ENCODE results near the gene GALC. TPM values are rescaled to one million over a fixed set of nuclear protein-coding genes. Genes with fewer than 3 reads are reported as not detected.

Gene GALC
- total and polyA plus RNA-seq, 2 experiments from 2014 or later = 13.1 to 24.0 TPM

GRCh38 chr14:88012495-88012894 lies 19.5 kb upstream of the GALC start:
- 59 to 64% methylated on average over 5 of the region's 5 CpGs for WGBS, 2 experiments (ENCODE audit: low coverage in 1 of 2, low lambda C conversion rate in 2 of 2, missing lambda C conversion rate in 2 of 2)
- in situ Hi-C loops (cut with MboI) = loop anchor here (25.0 kb wide), 1 partner anchor 550 kb away; the partner anchor contains the start of genes PTPN21 and ZC3H14

GRCh38 chr14:88010331-88010730 lies 17.3 kb upstream of the GALC start:
- H2AFZ ChIP-seq = no peak overlapping the region
- no peaks in the 10 kb centered on the region for H3K9me2 ChIP-seq (ENCODE audit: insufficient read depth)
- H3F3A ChIP-seq (ENCODE audit: insufficient read depth) = no peaks in the 10 kb centered on the region
- in situ Hi-C loops (cut with MboI) = loop anchor here (25.0 kb wide), 1 partner anchor 552 kb away; the partner anchor contains the start of genes PTPN21 and ZC3H14
- H3K4me1 ChIP-seq (ENCODE audit: insufficient read depth) = peaks cover 3% of the 10 kb centered on the region; the same call in 1 of the 2 replicates
- H3K9me3 ChIP-seq (ENCODE audit: low read depth) = no peaks in the 10 kb centered on the region
- no peaks in the 10 kb centered on the region for H3K27me3 ChIP-seq (replicated peaks; ENCODE audit: insufficient read depth)
- H3K4me3 ChIP-seq = no peak overlapping the region
- H3K79me2 ChIP-seq (ENCODE audit: insufficient read depth) = no peaks in the 10 kb centered on the region
- H3K4me2 ChIP-seq (ENCODE audit: unreplicated experiment) = no peak overlapping the region
- no peaks in the 10 kb centered on the region for H4K20me1 ChIP-seq (ENCODE audit: insufficient read depth)
- H3K36me3 ChIP-seq (ENCODE audit: low read depth) = no peaks in the 10 kb centered on the region
- TF ChIP-seq EZH2 (IDR thresholded peaks at IDR 0.05; ENCODE audit: insufficient read depth, poor library complexity, severe bottlenecking) = no peak
- TF ChIP-seq EZH2phosphoT487 (IDR thresholded peaks at IDR 0.05; ENCODE audit: insufficient read depth, low read depth) = no peak
- 71 to 72% methylated on average over 2 of the region's 2 CpGs for WGBS, 2 experiments (ENCODE audit: low coverage in 1 of 2, low lambda C conversion rate in 2 of 2, missing lambda C conversion rate in 2 of 2)
- DNase-seq = no peak
- no peak overlapping the region for H3K9ac ChIP-seq
- no peak overlapping the region for H3K27ac ChIP-seq

More at GRCh38 chr14:88012495-88012894, 19.5 kb upstream of the GALC start:
- DNase-seq = no peak
- Histone ChIP-seq H3K4me2 (ENCODE audit: unreplicated experiment) (no peak overlapping the region), H3K9me3 (ENCODE audit: low read depth) (no peaks in the 10 kb centered on the region), H3F3A (ENCODE audit: insufficient read depth) (no peaks in the 10 kb centered on the region), H3K4me1 (ENCODE audit: insufficient read depth) (peaks cover 3% of the 10 kb centered on the region; the same call in 1 of the 2 replicates), H4K20me1 (ENCODE audit: insufficient read depth) (no peaks in the 10 kb centered on the region), H3K27me3 (replicated peaks; ENCODE audit: insufficient read depth) (no peaks in the 10 kb centered on the region), H2AFZ (no peak overlapping the region), H3K4me3 (no peak overlapping the region), H3K27ac (no peak overlapping the region), H3K9ac (no peak overlapping the region), H3K79me2 (ENCODE audit: insufficient read depth) (no peaks in the 10 kb centered on the region), H3K9me2 (ENCODE audit: insufficient read depth) (no peaks in the 10 kb centered on the region), H3K36me3 (ENCODE audit: low read depth) (no peaks in the 10 kb centered on the region)
- TF ChIP-seq EZH2 (IDR thresholded peaks at IDR 0.05; ENCODE audit: insufficient read depth, poor library complexity, severe bottlenecking) (no peak), EZH2phosphoT487 (IDR thresholded peaks at IDR 0.05; ENCODE audit: insufficient read depth, low read depth) (no peak)

GRCh38 chr14:88009486-88009885 lies 16.5 kb upstream of the GALC start:
- Histone ChIP-seq H3K9me3 (ENCODE audit: low read depth) (no peaks in the 10 kb centered on the region), H4K20me1 (ENCODE audit: insufficient read depth) (no peaks in the 10 kb centered on the region), H3K27ac (no peak overlapping the region), H3K36me3 (ENCODE audit: low read depth) (no peaks in the 10 kb centered on the region), H3K79me2 (ENCODE audit: insufficient read depth) (no peaks in the 10 kb centered on the region), H3F3A (ENCODE audit: insufficient read depth) (no peaks in the 10 kb centered on the region), H3K4me3 (no peak overlapping the region), H3K4me2 (ENCODE audit: unreplicated experiment) (no peak overlapping the region), H3K9me2 (ENCODE audit: insufficient read depth) (no peaks in the 10 kb centered on the region), H3K27me3 (replicated peaks; ENCODE audit: insufficient read depth) (no peaks in the 10 kb centered on the region), H2AFZ (no peak overlapping the region), H3K9ac (no peak overlapping the region), H3K4me1 (ENCODE audit: insufficient read depth) (peaks cover 3% of the 10 kb centered on the region; the same call in 1 of the 2 replicates)
- in situ Hi-C loops (cut with MboI) = loop anchor here (25.0 kb wide), 1 partner anchor 553 kb away; the partner anchor contains the start of genes PTPN21 and ZC3H14
- no peak for TF ChIP-seq EZH2phosphoT487 (IDR thresholded peaks at IDR 0.05; ENCODE audit: insufficient read depth, low read depth)
- DNase-seq = no peak
- WGBS, 2 experiments (ENCODE audit: low coverage in 1 of 2, low lambda C conversion rate in 2 of 2, missing lambda C conversion rate in 2 of 2) = 94 to 96% methylated on average over 1 of the region's 1 CpG

GRCh38 chr14:88008039-88008742 lies 15.2 kb upstream of the GALC start:
- no peak overlapping the region for H2AFZ ChIP-seq
- no peaks in the 10 kb centered on the region for H3K27me3 ChIP-seq (replicated peaks; ENCODE audit: insufficient read depth)
- H3K4me3 ChIP-seq = no peak overlapping the region
- H4K20me1 ChIP-seq (ENCODE audit: insufficient read depth) = no peaks in the 10 kb centered on the region
- H3K27ac ChIP-seq = no peak overlapping the region
- H3K9me2 ChIP-seq (ENCODE audit: insufficient read depth) = no peaks in the 10 kb centered on the region
- H3K4me2 ChIP-seq (ENCODE audit: unreplicated experiment) = no peak overlapping the region
- DNase-seq = no peak
- H3K36me3 ChIP-seq (ENCODE audit: low read depth) = no peaks in the 10 kb centered on the region
- no peak for TF ChIP-seq EZH2phosphoT487 (IDR thresholded peaks at IDR 0.05; ENCODE audit: insufficient read depth, low read depth)
- TF ChIP-seq EZH2 (IDR thresholded peaks at IDR 0.05; ENCODE audit: insufficient read depth, poor library complexity, severe bottlenecking) = no peak
- no peaks in the 10 kb centered on the region for H3K79me2 ChIP-seq (ENCODE audit: insufficient read depth)
- no peak overlapping the region for H3K9ac ChIP-seq
- in situ Hi-C loops (cut with MboI) = loop anchor here (25.0 kb wide), 1 partner anchor 554 kb away; the partner anchor contains the start of genes PTPN21 and ZC3H14
- WGBS, 2 experiments (ENCODE audit: low coverage in 1 of 2, low lambda C conversion rate in 2 of 2, missing lambda C conversion rate in 2 of 2) = 93 to 97% methylated on average over 2 of the region's 2 CpGs
- H3K9me3 ChIP-seq (ENCODE audit: low read depth) = no peaks in the 10 kb centered on the region
- no peaks in the 10 kb centered on the region for H3K4me1 ChIP-seq (ENCODE audit: insufficient read depth)
- no peaks in the 10 kb centered on the region for H3F3A ChIP-seq (ENCODE audit: insufficient read depth)

Data from GM23248 (cell line).